ENCODE results near the gene DNAAF8.
"Not testable (repeated sequence)": the region's sequence is repeated elsewhere in the genome, so short reads cannot be mapped to it uniquely, and the experiment has no call there.

Gene DNAAF8

GRCh38 chr16:4754865-4755264, 20.5 kb downstream of the DNAAF8 start:
- DNase-seq = no peak

DNA sequence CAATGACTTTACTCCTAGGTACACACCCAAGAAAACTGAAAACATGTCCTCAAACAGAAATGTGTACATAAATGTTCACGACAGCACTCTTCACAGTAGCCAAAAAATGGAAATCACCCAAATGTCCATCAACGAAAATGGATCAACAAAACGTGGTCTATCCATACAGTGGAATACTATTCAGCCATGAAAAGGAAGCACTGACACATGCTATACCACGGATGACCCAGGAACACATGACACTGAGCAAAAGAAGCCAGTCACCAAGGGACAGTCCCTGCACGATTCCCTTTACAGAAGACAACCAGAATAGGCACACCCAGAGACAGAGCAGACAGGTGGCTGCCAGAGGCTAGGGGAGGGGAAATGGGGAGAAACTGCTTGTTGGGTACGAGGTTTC, 21.4 kb downstream of the DNAAF8 start:
- no peak for DNase-seq

DNA sequence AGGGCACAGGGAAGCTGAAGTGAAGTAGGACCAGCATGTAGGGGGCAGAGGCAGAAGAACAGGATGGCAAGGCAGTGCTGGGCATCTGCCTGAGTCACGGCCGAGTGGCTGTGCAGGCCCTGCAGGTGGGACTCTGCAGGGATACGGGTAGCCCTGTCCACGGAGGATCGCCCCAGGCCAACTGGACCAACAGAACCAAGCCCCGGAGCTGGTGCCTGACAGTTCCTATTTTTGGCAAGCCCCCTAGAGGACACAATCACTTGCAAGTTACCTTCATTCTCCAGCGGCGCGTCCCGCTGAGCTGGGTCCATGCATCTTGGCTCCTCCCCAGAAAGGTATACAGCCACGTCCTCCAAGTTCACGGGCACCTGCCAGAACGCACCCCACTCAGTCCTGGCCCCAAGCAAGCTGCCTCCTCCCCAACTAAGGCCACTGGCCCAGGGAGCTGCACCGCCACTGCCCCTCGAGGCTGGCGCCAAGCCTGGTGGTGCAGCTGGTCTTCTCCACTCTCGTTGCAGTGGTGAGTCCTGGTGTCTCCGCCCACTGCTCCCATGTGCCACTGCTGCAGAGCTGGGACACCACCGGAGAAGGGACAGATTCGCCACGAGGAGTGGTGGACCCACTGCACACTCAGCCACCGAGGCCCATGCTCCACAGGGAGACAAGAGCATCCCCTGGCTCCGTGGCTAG, 26.0 kb downstream of the DNAAF8 start:
- no peak for DNase-seq

GRCh38 chr16:4762205-4762604, 27.9 kb downstream of the DNAAF8 start:
- DNase-seq = no peak

DNA sequence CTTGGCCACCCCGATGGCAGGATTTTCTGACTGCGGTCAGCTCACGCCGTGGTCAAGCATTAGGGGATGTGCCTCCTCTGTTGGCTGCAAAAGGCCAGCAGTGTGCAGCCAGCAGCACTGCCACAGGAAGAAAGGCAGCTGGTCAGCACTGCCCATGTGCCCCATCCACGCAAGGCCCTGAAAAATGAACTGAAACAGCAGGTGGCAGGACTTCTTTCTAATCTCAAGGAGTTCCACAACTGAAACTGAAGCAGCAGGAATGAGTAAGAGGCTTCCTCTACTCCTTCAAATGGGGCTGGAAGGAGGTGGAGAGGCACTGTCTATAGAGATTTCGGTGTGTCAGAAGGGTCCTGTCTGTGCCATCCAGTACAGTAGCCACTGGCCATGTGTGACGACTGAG, 29.5 kb downstream of the DNAAF8 start:
- DNase-seq = no peak

DNA sequence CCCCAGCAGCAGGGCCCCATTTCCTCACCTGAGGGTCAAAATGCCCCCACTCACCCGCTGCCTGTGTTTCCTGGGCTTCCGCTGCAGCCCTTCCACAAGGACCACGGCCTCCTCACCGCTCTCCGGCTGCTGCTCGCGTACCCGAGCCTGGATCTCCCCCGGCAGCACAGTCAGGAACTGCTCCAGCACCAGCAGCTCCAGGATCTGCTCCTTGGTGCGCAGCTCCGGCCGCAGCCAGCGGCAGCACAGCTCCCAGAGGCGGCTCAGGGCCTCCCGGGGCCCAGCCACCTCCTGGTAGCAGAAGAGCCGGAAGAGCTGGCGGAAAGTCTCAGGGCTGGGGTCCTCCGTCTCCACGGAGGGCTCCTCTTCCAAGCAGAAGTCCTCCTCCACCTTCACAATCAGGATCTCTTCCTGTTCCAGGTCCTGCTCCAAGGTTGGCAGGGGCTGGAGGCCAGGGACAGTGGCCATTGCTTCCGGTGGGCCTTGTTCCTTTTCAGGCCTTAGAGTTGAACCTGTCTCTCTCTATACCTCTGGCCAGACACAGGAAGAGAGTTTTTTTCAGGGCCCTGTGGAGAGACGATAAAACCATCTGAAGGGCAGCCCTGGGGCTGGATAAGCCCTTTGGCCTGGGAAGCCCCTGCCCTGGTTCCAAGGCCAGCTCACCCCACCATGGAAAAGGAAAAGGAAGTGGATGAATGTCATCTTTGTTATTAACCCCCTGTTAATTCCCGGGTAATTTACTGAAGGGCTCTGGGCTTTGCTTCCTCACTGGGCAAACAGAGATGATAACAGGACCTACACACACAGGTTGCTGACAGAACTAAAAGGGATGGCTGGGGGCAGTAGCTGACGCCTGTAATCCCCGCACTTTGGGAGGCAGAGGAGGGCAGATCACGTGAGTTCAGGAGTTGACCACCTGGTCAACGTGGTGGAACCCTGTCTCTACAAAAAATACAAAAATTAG, 31.5 kb downstream of the DNAAF8 start:
- DNase-seq = no peak

- DNase-seq = peak; percentile 85 to 93 (median 92)
These were observed 32.7 kb downstream of the DNAAF8 start, which contains the start of gene ZNF500 for GRCh38 chr16:4766875-4767628. ZNF500 (minus strand) TSS chr16:4767162; CDS start chr16:4765978, 1,184 bp downstream.

DNA sequence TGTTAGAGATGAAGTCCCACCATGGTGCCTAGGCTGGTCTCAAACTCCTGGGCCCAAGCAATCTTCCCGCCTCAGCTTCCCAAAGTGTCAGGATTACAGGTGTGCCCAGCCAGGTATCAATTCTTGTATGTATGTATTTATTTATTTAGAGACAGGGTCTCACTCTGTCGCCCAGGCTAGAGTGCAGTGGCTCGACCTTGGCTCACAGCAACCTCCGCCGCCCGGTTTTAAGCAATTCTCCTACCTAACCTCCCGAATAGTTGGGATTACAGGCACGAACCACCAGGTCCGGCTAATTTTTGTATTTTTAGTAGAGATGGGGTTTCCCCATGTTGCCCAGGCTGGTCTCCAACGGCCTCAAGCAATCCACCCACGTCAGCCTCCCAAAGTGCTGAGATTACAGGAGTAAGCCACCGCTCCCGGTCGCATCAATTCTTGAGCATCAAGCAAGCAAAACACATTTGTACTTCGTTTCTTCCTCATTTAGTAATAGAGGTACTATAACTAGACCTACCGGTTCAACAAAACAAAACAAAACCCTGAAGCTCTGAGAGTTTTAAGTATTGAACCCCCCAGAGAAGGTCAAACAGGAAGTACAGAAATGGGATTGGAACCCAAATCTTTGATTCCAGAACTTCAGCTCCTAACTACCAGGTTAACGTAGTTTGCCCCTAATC, 33.7 kb downstream of the DNAAF8 start:
- DNase-seq = peak in 1 of 6 experiments; percentile 40

- DNase-seq = peak; percentile 60 to 83 (median 74)
These were observed 34.4 kb downstream of the DNAAF8 start for GRCh38 chr16:4768549-4769305.

- DNase-seq = peak in 2 of 6 experiments; percentile 7 to 17
These were observed 34.9 kb downstream of the DNAAF8 start for GRCh38 chr16:4769306-4769638.

GRCh38 chr16:4771646-4772045, 37.3 kb downstream of the DNAAF8 start:
- DNase-seq = no peak

GRCh38 chr16:4772351-4772750, 38.0 kb downstream of the DNAAF8 start:
- no peak for DNase-seq

DNA sequence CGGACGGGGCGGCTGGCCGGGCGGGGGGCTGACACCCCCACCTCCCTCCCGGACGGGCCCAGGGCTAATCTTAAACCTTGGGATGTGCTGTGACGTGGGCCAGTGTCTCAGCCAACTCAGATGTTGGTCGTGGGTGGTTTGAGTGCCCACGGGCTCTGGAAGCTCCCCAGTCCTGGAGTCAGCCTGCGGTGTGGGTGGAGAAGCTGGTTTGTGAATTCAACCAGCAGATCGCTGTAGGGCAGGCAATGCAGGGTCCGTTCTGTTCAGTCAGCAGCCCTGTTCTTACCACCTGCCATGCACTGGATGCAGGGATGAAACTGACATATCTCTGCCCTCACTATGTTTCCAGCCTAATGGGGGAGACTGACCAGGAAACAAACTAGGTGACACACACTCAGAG, 40.7 kb downstream of the DNAAF8 start:
- DNase-seq = no peak

- DNase-seq = no peak
These were observed 41.9 kb downstream of the DNAAF8 start for GRCh38 chr16:4776141-4776705.

DNA sequence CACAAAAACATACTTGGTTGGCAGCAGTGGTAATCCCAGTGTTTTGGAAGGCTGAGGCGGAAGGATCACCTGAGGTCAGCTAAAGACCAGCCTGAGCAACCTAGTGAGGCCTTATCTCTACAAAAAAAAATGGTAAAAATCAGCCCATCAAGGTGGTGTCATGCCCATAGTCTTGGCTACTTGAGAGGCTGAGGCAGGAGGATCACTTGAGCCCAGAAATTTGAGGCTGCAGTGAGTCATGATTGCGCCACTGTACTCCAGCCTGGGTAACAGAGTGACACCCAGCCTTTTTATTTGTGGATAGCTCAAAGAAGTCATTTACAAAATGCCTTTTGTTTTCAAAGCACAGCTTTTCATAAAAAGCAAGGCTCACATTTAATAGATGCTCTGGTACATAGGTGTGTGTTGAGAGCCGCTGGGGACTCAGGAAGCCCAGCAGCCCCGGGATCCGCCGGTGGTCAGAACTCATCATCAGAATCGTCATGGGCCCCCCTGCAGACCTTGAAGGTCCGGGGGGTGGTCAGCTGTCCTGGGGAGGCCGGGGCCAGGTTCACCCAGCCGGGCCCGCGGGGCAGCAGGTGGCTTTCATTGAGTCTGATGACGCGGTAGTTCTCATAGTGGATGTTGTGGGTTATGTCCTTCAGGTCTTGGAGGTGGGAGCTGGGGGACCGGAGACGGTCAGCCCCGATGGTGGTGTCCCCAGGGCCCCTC, 43.2 kb downstream of the DNAAF8 start:
- no peak for DNase-seq

DNA sequence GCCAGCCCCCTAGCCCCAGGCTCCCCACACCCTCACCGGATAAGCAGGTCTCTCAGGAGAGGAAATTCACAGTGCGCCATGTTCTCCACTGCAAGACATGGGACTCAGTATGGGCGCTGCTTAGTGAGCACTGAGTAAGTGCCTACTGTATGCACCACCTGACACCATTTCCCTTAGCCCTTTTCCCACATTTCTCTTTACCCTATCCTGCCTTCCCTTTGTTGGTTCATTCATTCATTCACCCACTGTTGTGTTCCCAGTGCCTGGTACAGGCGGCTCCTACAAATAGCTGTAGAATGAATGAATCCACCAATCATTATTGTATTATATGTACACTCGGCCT, 43.7 kb downstream of the DNAAF8 start:
- no peak for DNase-seq

- no peak for DNase-seq
These were observed 45.9 kb downstream of the DNAAF8 start for GRCh38 chr16:4780235-4780634.

DNA sequence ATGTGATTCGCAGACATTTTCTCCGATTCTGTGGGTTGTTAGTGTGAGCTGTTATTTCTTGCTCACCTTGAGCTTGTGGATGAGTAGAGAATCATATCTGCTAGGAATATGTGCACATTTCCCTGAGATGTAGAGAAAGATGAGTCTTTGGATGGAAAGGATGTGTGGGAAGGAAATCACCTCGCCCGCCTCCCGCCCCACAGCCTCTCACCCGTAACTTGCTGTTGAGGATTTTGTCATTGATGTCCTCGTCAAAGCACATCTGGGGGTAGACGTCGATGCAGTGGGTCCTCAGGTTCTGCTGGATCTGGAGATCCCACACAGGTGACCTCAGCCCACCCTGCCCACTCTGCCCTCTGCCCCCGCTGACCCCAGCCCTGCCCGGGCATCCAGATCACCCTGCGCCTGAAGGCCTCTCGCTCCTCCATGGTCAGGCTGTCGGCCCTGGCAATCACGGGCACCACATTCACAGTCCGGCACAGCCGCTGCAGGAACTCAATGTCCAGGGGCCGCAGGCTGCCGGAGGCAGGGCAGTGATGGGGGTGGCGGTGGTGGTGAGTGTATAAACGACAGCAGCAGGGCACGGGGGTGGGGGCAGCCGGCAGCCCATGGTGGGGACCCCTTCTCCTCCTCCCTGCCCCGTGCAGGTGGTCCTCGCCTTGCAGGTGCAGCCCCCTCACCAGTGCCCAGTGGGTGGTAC, 49.1 kb downstream of the DNAAF8 start:
- DNase-seq = no peak

DNA sequence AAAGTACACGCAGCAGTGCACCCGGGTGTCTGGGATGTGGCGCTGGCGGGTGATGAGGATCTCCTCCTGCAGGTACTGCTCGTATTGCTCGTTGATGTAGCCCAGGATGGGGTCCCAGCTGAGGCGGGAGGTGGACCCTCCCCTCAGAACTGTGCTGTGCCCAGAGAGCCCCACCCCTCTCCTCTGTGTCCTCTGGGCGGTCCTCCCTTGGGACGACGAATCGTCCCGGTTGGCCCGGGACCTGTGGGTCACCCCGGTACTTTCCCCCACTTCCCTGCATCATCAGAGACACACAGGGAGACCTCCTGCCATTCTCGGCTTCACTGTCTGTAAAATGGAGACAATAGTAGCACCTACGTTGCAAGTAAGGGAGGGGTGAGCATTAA, 49.6 kb downstream of the DNAAF8 start:
- DNase-seq = no peak

- not testable (repeated sequence) for DNase-seq
These were observed 50.2 kb downstream of the DNAAF8 start for GRCh38 chr16:4784444-4784987.
